HG03575 (cell line): ENCODE results near the gene KCNQ1.

ENCODE experiments used
- ATAC-seq: cut with Tn5 transposase; IDR thresholded peaks from one replicate; pipeline ENCODE4 v1.9.1; 2021; ENCODE audit not compliant: unreplicated experiment, insufficient number of reproducible peaks, low FRiP score; ENCODE audit errors: extremely low read depth

The KCNQ1 gene

GRCh38 chr11:2762451-2762850 lies 317.6 kb downstream of the KCNQ1 start:
- ATAC-seq = no peak

- ATAC-seq = no peak
These were observed 319.2 kb downstream of the KCNQ1 start for GRCh38 chr11:2763984-2764383.

GRCh38 chr11:2765491-2765890 lies 320.7 kb downstream of the KCNQ1 start:
- ATAC-seq = no peak

- ATAC-seq = no peak
These were observed 321.4 kb downstream of the KCNQ1 start for GRCh38 chr11:2766166-2766565.

- ATAC-seq = no peak
These were observed 322.3 kb downstream of the KCNQ1 start for GRCh38 chr11:2767071-2767470.

GRCh38 chr11:2767801-2768200 lies 323.0 kb downstream of the KCNQ1 start:
- no peak for ATAC-seq

- ATAC-seq = no peak
These were observed 323.9 kb downstream of the KCNQ1 start for GRCh38 chr11:2768471-2769408.

- no peak for ATAC-seq
These were observed 324.7 kb downstream of the KCNQ1 start for GRCh38 chr11:2769409-2770095.

- no peak for ATAC-seq
These were observed 325.4 kb downstream of the KCNQ1 start for GRCh38 chr11:2770096-2770751.

- no peak for ATAC-seq
These were observed 326.0 kb downstream of the KCNQ1 start for GRCh38 chr11:2770761-2771301.

GRCh38 chr11:2771758-2772466 lies 327.1 kb downstream of the KCNQ1 start:
- ATAC-seq = no peak

- no peak for ATAC-seq
These were observed 327.8 kb downstream of the KCNQ1 start for GRCh38 chr11:2772544-2773031.

GRCh38 chr11:2774173-2775082 lies 329.6 kb downstream of the KCNQ1 start:
- ATAC-seq = no peak

- ATAC-seq = no peak
These were observed 330.3 kb downstream of the KCNQ1 start for GRCh38 chr11:2775083-2775625.

- ATAC-seq = no peak
These were observed 331.0 kb downstream of the KCNQ1 start for GRCh38 chr11:2775626-2776350.

- no peak for ATAC-seq
These were observed 331.7 kb downstream of the KCNQ1 start for GRCh38 chr11:2776351-2777061.
